GM21515 (cell line): Measurements from ENCODE around the gene TM9SF2.
"Not testable (repeated sequence)": the region's sequence is repeated elsewhere in the genome, so short reads cannot be mapped to it uniquely, and the experiment has no call there.

Source experiments
- ATAC-seq: cut with Tn5 transposase; IDR thresholded peaks from one replicate; pipeline ENCODE4 v1.9.1; 2021; ENCODE audit not compliant: unreplicated experiment

The TM9SF2 gene

DNA sequence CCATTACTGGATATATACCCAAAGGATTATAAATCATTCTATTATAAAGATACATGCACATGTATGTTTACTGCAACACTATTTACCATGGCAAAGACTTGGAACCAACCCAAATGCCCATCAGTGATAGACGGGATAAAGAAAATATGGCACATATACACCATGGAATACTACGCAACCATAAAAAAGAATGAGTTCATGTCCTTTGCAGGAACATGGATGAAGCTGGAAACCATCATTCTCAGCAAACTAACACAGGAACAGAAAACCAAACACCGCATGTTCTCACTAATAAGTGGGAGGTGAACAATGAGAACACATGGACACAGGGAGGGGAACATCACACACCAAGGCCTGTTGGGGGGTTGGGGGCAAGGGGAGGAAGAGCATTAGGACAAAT, 9.5 kb upstream of the TM9SF2 start:
- not testable (repeated sequence) for ATAC-seq

DNA sequence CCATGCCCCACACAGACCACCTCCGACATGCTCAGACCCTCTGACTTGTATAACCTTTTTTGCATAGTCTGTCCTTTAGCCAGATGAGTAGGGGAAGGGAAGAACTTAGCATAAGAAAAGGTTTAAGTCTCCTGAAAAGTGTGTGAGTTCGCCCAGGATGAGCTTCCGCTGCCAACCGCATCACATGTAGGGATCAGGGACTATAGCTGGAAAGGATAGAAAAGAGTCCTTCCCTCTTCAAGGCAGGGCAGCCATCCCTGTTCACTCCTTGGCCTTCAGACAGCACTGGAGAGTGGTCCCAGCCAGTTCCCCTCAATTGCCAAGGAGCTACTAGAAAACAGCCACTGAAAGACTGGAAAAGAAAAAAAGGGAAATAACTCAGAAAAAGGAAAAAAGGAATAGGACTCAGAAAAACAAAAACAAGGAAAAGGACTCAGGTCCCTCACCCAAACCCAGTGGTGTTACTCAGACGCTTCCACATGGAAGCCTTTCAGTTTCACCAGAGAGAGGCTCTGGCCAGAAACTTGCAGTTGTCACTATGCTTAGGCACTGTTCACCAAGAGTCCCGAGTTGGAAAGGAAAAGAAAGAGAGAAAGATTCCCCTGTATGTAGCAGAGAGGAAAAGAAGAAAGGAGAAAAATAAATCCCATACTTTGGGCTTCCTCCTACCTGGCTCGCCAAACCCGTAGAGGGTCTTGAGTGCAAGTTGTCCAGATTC, 5.6 kb upstream of the TM9SF2 start:
- no peak for ATAC-seq

DNA sequence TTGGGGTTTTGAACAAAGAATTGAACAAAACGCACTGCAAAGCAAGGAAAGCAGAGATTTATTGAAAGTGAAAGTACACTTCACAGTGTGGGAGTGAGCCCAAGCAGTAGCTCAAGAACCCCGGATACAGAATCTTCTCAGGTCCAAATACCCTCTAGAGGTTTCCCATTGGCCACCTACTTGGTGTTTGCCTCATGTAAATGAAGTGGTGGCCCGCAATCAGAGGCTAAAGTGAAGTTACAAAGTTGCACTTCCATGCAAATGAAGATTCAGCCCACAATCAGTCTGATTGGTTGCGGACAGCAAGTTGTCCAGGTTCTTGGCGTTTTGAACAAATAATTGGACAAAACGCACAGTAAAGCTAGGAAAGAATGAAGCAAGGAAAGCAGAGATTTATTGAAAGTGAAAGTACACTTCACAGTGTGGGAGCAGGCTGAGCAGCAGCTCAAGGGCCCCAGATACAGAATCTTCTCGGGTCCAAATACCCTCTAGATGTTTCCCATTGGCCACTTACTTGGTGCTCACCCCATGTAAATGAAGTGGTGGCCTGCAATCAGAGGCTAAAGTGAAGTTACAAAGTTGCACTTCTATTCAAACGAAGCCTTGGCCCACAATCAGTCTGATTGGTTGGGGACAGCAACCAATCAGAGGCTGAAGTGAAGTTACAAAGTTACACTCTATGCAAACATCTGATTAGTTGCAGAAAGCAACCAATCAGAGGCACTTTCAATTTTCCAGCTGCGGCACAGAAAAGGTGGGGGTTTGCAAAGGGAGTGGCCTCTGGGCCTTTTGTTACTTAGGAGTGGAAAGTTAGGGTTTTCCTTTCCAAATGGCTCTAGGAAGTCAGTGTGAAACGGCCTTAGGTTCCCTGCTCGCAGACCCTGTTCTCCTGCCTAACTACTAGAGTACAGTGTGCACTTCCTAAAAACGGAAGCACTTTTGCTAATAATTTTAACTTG, 4.8 kb upstream of the TM9SF2 start:
- peak; percentile 50 for ATAC-seq

DNA sequence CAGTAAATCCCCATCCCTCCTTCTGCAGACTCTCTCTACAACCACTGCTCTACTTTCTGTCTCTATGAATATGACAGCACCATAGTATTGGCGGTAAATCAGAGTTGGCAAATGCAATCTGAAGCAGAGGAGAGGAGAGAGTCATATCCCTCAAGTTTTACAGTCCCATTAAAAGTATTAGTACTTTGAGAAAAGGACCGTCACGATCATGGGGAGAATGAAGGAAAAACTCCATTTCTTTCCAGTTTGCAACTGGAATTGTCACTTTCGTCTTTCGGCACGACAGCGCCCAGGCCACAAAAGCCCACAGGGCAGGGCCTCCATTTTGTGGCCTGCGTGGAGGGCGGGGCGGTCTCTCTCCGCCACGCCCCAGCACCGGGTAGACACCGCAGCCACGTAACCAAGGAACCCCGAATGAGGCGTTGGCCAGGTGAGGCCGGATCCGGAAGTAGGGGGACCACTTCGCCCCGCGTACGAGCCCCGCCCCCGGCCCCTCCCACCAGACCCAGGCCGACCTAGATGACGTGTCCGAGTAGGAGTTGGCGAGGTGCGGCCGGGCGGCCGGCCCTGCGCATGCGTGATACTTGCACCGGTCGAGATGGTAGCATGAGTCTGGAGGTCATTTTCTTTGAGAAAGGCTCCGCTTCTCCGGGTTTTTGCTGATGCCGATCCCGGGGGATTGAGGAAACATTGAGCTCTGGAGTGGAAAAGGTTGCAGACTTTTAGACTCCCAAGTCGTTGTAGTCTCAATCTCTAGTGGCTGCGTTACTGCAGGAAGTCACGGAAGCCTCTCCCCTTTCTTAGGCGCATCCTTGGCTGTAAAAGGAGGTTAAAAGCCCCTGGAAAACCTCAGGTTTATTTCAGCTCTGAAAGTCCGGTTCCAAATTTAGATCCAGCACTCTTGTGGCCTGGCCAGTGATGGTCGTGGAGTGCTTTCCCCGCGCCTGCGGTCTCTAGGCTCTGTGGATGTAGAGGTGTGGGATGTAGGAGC, 2.8 kb upstream of the TM9SF2 start:
- ATAC-seq: peak; percentile 53

DNA sequence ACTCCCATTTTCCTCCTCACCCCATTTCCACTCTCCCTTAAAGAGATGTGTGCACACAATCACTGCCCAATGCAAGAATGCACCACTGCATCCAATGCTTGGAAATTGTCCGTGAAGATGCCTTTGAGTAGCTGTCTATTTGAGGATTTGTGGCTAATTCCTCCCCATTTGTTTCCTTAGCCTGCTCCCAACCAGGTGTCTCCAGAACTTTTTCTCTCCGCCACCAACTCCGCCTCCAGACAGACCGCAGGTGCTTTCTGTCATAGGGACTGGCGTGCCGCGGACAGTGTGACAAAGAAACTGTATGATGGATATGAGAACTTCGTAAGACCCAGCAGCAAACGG, 461 bp upstream of the TM9SF2 start:
- ATAC-seq: peak; percentile 6

DNA sequence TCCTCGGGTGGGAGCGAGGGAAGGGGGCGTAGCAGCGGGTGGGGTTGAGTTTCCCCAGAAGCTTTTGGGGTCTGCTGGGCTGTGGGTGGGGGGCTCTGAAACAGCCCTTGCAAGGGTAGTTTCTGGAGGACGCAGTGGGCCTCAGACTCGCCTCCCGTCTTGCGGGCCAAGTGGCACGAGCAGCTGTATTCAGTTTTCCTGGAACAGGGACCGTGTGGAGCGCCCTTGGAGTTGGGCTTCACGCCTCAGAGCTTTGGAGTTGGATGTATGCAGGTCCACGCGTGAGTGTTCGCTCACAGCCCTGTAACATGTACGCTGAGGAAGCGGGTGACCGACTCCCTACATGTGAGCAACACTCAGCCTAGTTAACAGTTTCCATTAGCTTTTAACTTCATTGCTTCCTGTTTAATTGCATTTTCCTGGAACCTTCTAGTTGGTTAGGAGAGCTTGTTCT, 603 bp downstream of the TM9SF2 start:
- no peak for ATAC-seq

DNA sequence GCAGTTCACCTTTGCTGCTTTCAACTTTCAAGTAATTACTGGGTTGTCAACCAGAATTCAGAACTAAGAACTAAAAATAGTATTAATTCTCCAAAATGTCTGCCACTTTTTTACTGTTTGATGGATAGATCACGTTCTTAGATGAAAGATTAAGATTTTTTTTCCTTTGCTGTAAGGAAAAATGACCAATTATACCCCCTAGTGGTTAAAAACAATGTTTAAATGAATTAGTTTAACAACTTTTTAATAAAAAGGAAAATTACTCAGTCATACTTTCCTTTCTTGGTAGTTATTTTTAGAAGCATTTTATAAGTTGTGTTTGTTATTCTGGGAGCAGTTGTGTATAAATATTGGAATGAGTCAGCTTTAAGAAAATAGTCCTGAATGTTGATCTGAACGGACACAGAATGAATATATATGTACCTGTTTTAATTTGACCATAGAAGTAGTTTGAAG, 4.6 kb downstream of the TM9SF2 start:
- ATAC-seq: no peak

DNA sequence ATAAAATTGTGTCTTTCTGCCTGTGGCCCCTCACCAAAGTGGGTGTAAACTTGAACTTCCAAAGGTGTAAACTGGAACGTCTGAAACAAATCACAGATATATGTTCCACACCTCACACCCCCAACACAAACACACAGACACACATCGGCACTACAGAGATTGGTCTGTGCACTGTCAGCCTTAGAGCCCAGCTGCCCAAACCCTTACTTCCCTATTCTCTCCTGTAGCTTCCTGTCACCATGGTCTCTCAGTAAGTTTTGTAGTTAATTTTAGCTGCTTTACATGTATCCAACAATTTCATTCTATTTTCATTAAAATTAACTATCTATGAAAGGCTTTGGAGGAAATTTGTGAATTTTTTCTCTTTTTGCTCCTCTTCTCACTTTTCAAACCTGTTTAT, 5.4 kb downstream of the TM9SF2 start:
- peak; percentile 81 for ATAC-seq

DNA sequence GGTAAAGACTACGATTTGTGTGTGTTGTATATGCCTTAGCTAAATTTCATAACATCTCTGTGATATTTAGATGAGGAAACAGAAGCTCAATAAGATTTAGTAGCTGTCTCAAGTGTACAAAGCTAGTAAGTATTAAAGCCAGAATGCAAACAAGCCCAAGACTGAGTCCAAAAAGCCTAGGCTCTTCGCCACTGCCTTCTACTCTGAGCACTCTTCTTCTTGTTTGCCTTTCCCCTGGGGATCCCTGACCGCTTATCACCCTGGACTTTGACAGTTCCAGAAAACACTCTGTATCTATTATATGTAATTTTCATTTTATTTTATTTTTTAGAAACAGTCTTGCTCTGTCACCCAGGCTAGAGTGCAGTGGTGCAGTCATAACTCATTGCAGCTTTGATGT, 5.8 kb downstream of the TM9SF2 start:
- no peak for ATAC-seq

DNA sequence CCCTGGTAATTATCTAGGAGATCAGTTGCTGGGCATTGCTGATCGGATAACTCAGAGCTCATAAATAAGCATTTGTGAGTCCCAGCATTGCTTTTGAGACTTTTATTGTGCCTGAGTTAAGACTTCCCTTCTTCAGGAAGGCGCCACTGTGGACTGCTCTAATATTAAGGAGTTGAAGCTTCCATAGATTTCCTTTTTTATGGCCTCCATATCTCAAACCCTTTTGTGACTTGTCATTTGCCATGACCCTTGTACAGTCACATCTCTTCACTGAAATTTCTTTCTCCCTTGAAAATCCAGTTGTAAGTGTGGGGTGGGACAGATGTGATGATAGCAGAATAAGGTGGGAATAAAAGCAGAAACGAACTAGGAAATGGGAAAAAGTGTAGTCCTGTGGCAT, 6.3 kb downstream of the TM9SF2 start:
- ATAC-seq: no peak

DNA sequence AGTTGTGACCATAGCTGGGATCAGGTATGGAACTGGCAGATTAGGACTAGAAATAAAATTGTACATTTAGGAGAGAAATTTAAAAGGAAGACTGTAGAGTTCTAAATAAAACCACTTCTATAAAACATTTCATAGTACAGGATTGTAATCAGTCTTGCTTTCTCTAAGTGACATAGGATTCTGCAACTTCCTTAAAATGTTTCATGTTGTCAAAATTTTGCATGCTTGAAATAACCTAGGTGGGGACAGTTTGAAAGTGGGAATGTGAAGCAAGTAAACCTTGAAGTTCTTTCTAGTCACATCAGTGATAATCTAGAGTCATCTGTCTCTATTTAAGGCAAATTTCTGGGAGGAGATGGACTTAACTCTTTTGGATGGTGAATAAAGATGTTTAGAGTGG, 6.7 kb downstream of the TM9SF2 start:
- no peak for ATAC-seq

DNA sequence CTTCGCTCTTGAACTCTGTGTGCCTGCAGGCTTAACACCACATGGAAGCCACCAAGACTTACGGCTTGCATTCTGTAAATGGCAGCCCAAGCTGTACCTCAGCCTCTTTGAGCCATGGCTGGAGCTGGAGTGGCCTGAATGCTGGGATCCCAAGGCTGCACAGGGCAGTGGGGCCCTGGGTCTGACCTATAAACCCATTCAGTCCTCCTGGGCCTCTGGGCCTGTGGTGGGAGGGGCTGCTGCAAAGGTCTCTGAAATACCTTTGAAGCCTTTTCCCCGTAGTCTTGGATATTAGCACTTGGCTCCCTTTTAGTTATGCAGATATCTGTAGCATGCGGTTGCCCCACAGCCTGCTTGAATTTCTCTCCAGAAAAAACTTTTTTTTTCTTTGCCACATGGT, 8.2 kb downstream of the TM9SF2 start:
- no peak for ATAC-seq

DNA sequence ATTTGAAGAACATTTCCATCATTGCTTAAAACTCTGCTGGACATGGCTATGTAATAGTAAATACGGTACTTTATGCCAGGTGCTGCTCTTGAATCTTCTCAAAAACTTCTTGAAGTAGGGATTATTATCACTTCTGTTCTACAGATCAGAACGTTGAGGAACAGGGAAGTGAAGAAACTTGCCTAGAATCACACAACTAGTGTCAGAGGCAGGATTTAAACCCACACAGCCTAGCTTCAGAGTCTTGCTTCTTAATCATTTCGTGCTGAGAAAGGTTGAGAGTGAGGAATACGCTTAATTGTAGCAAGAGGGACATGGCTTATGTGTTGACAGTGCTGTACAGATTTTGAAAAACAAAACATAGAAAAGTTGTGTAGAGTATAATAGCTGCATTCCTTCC, 13.5 kb downstream of the TM9SF2 start:
- ATAC-seq: no peak

DNA sequence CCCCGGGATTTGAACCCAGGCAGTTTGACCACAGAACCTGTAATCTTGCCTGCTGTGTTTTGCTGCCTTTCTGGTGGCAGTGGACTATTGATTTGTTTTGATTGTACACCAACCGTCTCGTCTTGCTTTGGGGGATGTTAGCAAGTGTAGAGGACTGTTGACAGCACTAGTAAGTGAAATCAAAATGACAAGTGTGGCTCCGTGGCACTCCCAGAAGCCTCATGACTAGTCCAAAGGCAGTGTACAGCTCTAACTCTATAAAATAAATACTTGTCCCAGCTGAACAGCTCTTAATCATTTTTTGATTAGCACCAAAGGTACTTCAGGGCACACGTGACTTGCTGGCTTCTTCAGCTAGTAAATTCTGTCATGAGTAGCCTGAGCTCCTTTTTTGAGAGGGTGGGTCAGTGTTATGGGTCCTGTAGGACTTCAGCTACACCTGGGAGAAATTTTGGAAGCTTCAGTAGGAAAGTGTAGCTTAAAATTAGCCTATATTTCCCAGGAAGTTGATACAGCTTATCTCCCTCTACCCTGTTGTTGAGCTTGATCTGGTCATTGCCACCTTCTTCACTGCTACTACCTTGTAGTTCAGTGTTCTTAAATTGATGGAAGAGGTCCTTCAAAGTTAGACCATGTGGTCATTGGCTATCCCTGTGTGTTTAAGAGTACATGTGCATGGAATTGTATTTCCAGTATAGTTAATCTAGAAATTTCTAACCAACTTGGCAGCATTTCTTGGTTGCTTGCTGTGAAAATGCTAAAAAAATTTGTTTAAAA, 15.1 kb downstream of the TM9SF2 start:
- no peak for ATAC-seq

DNA sequence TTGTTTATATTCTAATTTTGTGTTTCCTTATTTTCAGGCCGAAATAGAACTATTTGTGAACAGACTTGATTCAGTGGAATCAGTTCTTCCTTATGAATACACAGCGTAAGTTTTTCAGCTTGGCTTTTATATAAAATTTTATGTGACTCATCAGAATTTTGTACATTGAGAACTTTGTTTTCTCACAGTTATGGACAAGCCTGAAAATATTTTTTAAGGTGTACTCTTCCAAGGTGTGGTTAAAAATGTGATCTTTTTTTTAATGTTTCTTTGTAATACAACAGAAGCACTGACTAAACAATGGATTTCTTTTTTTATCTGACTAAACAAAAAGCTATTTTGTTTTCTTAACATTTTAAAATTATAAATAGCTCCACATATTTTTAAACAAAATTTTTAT, 16.3 kb downstream of the TM9SF2 start:
- ATAC-seq: no peak

DNA sequence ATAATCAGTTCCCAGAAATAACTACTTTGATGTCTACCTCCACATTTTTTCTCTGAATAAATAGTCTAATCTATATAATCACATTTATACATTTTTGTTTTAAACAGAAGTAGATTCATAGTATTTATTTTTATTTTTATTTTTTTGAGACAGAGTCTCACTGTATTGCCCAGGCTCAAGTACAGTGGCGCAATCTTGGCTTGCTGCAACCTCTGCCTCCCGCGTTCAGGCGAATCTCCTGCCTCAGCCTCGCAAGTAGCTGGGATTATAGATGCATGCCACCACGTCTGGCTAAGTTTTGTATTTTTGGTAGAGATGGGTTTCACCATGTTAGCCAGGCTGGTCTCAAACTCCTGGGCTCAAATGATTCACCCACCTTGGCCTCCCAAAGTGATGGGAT, 16.7 kb downstream of the TM9SF2 start:
- no peak for ATAC-seq

DNA sequence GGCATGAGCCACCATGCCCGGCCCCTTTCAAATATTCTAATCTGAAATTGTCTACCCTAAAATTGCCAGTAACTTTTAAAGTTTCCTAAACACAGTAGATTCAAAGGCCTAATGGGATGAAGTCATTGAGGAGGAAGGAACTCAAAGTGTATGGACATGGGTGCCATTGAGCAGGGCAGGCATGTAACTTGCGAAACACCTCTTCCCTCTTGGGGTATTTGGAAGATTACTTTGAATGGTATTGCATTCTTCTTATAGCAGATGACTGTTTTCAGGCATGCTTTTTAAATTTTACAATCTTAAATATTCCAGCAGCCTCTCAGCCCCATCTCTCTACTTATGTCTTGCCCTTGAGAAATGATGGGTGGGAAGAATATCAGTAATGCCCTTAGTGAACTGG, 21.0 kb downstream of the TM9SF2 start:
- ATAC-seq: no peak

DNA sequence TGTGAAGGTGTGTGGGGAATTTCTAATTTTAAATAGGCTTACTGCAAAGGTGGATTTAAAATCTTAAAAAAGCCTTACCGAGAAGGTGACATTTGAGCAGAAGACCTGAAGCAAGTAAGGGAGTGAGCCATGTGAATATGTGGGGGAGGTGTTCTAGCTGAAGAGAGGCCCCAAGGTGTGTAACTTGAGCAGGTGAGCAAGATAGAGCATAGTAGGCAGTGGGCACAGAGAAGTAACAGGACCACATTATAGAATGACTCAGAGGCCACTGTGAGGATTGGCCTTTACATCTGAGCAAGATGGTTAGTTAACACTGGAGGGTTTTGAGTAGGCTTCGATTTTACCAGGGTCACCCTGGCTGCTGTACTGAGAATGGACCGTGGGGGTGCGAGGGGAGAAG, 22.6 kb downstream of the TM9SF2 start:
- no peak for ATAC-seq

DNA sequence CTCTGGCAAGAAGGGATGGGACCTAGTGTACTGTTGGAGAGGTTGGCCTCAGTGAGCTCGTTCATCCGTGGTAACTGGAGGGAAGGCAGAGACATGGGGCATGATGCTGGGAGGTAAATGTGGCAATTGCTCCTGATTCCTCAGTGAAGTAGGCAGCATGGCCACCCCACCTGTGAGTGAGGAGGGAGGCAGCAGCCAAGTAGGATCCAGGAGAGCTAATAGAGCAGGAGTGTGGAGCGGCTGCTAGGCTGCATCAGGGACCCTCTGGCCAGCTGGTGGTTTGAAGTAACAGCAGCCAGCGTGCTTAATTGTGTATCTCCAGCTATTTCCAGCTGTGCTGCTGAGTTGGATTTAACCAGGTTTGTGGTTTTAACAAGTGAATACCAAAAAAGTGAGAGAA, 24.7 kb downstream of the TM9SF2 start:
- no peak for ATAC-seq

DNA sequence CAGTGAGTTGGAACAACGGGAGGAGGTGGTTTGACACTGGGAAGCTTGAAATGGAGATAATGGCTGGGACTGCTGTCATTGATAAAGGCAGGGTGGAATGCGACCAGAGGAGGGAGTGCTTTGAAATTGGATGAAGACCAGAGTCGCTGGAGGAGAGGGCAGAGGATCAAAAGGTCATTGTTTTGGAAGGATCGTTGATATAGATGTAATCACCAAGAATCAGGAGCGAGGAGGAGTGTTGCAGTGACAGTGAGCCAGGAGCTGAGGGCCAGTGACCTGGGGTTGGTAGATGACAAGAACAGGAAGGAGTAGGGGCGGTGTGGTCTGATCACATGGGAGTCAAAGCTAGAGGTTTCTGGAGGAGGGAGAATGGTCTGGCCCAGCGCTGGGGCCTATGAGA, 25.3 kb downstream of the TM9SF2 start:
- no peak for ATAC-seq
